Sigmoid colon (tissue), 3 donors: ENCODE results near the gene CDKAL1.

Experiments
- POLR2A ChIP-seq, 2 donors: fragments of 450-650 bp; IDR thresholded peaks; one replicate each; pipeline ENCODE4 v1.6.1; 2016; ENCODE audit warnings: antibody characterized with exemption in 2 of 2, mild to moderate bottlenecking in 2 of 2, moderate library complexity in 2 of 2
- TF ChIP-seq, protein P1 (sequence below), 4 experiments: fragments of 450-650 bp in 3 of 4; fragments of 200-600 bp in 1 of 4; IDR thresholded peaks; one replicate each; pipeline ENCODE4 v1.5.1; 2016 to 2019; ENCODE audit warnings: antibody characterized with exemption in 4 of 4, mild to moderate bottlenecking in 3 of 4, moderate library complexity in 2 of 4

DNA sequence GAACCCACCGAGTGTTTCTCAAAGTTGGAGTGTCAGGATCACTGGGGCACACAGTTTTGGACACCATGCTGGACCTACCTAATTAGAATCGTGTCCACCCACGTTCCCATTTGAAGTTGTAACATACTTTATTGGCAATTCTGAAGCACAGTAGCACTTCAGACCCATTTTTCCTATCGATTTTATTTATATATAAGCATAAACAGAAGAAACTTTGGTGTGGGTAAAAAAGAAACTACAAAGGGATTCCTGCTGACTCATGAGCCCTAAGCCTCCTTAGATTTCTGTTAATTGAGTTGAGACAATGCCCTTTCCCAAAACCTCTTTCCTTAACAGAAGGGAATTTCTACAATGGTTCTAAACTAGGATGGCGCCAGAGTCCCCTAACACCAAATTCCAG, 398.0 kb downstream of the CDKAL1 start:
- no peak for TF ChIP-seq POLR2A (IDR thresholded peaks at IDR 0.05)
- TF ChIP-seq, protein P1, sequence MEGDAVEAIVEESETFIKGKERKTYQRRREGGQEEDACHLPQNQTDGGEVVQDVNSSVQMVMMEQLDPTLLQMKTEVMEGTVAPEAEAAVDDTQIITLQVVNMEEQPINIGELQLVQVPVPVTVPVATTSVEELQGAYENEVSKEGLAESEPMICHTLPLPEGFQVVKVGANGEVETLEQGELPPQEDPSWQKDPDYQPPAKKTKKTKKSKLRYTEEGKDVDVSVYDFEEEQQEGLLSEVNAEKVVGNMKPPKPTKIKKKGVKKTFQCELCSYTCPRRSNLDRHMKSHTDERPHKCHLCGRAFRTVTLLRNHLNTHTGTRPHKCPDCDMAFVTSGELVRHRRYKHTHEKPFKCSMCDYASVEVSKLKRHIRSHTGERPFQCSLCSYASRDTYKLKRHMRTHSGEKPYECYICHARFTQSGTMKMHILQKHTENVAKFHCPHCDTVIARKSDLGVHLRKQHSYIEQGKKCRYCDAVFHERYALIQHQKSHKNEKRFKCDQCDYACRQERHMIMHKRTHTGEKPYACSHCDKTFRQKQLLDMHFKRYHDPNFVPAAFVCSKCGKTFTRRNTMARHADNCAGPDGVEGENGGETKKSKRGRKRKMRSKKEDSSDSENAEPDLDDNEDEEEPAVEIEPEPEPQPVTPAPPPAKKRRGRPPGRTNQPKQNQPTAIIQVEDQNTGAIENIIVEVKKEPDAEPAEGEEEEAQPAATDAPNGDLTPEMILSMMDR (IDR thresholded peaks at IDR 0.05) = no peak
